ENCODE results near the gene EPB41L4B. TPM values are rescaled to one million over a fixed set of nuclear protein-coding genes. Genes with fewer than 3 reads are reported as not detected.

Gene EPB41L4B
- total and polyA plus RNA-seq, 2 of the 13 experiments (the other 11 are each of a cell fraction or from before 2014, with no cell fraction given): 17.6 to 22.1 TPM

DNA sequence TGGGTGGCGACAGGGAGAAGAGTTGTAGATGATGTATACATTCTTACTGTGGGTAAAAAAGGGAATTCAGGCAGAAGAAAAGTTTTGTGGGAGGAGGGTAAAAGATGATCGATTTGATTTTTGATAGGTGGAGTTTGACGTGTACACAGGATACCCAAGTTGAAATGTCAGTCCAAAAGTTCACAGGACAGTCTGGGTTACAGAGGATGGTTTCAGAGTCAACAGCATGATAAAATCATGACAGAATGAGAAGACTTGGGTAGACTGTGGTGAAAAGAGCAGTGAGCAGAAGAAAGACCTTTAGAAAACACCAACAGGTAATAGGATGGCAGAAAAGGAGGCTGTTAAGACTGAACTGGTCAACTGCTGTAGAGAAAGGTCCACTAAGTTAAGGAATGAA is 81.6 kb downstream of the EPB41L4B start:
- WGBS (ENCODE audit: low lambda C conversion rate): 92% methylated on average over 3 of the region's 3 CpGs
- Histone ChIP-seq H2AFZ (ENCODE audit: low read length) (no peak overlapping the region), H3K4me3 (replicated peaks in 1 of 3; ENCODE audit: insufficient read depth in 1 of 3, low read depth in 2 of 3, low read length in 3 of 3) (no peak overlapping the region), H3K9me3 (ENCODE audit: low read length) (no peaks in the 10 kb centered on the region), H3K27ac (ENCODE audit: extremely low read length, insufficient read depth, low read length) (no peak overlapping the region), H3K36me3 (replicated peaks in 1 of 2; ENCODE audit: control insufficient read depth in 1 of 2, insufficient read depth in 2 of 2, low read length in 2 of 2) (peaks cover 1 to 7% of the 10 kb centered on the region in 2 experiments; a peak in 3 of 5 replicates), H3K79me2 (ENCODE audit: insufficient read depth, low read length) (no peaks in the 10 kb centered on the region), H3K4me1 (ENCODE audit: insufficient read depth, low read length) (no peaks in the 10 kb centered on the region), H4K20me1 (ENCODE audit: insufficient read depth, low read length) (no peaks in the 10 kb centered on the region), H3K4me2 (ENCODE audit: low read depth, low read length) (no peak overlapping the region), H3K27me3 (ENCODE audit: control insufficient read depth in 1 of 2, insufficient read depth in 2 of 2, low read length in 2 of 2) (no peaks in the 10 kb centered on the region), H3K9ac (ENCODE audit: insufficient read depth, low read depth, low read length) (no peak overlapping the region)
- intact Hi-C loops (cut with micrococcal nuclease; ENCODE audit: unreplicated experiment) (no loop called here), in situ Hi-C loops (cut with HindIII; ENCODE audit: extremely low pct_ligation_motif_present, low pct_unique_long_range_greater_than_20kb) (no loop called here)
- no TSS peak for BruUV-seq (replicated peaks)
- no peak for FAIRE-seq
- ChIA-PET CTCF (ENCODE audit: low intra/inter-chr PET ratio, low total read pairs) (no interaction called here), POLR2A (no interaction called here)
- DNase-seq (ENCODE audit: low spot score): no peak
- TF ChIP-seq, protein P1, sequence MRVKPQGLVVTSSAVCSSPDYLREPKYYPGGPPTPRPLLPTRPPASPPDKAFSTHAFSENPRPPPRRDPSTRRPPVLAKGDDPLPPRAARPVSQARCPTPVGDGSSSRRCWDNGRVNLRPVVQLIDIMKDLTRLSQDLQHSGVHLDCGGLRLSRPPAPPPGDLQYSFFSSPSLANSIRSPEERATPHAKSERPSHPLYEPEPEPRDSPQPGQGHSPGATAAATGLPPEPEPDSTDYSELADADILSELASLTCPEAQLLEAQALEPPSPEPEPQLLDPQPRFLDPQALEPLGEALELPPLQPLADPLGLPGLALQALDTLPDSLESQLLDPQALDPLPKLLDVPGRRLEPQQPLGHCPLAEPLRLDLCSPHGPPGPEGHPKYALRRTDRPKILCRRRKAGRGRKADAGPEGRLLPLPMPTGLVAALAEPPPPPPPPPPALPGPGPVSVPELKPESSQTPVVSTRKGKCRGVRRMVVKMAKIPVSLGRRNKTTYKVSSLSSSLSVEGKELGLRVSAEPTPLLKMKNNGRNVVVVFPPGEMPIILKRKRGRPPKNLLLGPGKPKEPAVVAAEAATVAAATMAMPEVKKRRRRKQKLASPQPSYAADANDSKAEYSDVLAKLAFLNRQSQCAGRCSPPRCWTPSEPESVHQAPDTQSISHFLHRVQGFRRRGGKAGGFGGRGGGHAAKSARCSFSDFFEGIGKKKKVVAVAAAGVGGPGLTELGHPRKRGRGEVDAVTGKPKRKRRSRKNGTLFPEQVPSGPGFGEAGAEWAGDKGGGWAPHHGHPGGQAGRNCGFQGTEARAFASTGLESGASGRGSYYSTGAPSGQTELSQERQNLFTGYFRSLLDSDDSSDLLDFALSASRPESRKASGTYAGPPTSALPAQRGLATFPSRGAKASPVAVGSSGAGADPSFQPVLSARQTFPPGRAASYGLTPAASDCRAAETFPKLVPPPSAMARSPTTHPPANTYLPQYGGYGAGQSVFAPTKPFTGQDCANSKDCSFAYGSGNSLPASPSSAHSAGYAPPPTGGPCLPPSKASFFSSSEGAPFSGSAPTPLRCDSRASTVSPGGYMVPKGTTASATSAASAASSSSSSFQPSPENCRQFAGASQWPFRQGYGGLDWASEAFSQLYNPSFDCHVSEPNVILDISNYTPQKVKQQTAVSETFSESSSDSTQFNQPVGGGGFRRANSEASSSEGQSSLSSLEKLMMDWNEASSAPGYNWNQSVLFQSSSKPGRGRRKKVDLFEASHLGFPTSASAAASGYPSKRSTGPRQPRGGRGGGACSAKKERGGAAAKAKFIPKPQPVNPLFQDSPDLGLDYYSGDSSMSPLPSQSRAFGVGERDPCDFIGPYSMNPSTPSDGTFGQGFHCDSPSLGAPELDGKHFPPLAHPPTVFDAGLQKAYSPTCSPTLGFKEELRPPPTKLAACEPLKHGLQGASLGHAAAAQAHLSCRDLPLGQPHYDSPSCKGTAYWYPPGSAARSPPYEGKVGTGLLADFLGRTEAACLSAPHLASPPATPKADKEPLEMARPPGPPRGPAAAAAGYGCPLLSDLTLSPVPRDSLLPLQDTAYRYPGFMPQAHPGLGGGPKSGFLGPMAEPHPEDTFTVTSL (CRISPR knock-in tag; IDR thresholded peaks at IDR 0.05; ENCODE audit: borderline replicate concordance): no peak
- no peak for TF ChIP-seq ZNF614 (CRISPR knock-in tag; IDR thresholded peaks at IDR 0.05; ENCODE audit: borderline replicate concordance)
- TF ChIP-seq, protein P2, sequence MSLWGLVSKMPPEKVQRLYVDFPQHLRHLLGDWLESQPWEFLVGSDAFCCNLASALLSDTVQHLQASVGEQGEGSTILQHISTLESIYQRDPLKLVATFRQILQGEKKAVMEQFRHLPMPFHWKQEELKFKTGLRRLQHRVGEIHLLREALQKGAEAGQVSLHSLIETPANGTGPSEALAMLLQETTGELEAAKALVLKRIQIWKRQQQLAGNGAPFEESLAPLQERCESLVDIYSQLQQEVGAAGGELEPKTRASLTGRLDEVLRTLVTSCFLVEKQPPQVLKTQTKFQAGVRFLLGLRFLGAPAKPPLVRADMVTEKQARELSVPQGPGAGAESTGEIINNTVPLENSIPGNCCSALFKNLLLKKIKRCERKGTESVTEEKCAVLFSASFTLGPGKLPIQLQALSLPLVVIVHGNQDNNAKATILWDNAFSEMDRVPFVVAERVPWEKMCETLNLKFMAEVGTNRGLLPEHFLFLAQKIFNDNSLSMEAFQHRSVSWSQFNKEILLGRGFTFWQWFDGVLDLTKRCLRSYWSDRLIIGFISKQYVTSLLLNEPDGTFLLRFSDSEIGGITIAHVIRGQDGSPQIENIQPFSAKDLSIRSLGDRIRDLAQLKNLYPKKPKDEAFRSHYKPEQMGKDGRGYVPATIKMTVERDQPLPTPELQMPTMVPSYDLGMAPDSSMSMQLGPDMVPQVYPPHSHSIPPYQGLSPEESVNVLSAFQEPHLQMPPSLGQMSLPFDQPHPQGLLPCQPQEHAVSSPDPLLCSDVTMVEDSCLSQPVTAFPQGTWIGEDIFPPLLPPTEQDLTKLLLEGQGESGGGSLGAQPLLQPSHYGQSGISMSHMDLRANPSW (CRISPR knock-in tag; IDR thresholded peaks at IDR 0.05; ENCODE audit: borderline replicate concordance): no peak
- no peak for TF ChIP-seq ZNF850 (CRISPR knock-in tag; conservative IDR thresholded peaks at IDR 0.05)
- ATAC-seq: no peak

Measured in HepG2 (cell line).